Activated gamma-delta T cell treated with anti-CD3 and anti-CD28 coated beads, Interleukin-2, amount 50 U/mL, for 16 hours (primary cell): ENCODE results near the gene CGB7.
"Not testable (repeated sequence)": the region's sequence is repeated elsewhere in the genome, so short reads cannot be mapped to it uniquely, and the experiment has no call there.

Source experiments
- DNase-seq: peaks from one replicate; pipeline ENCODE4 v3.0.0-alpha.2; 2020; ENCODE audit warnings: low read depth

The CGB7 gene

DNA sequence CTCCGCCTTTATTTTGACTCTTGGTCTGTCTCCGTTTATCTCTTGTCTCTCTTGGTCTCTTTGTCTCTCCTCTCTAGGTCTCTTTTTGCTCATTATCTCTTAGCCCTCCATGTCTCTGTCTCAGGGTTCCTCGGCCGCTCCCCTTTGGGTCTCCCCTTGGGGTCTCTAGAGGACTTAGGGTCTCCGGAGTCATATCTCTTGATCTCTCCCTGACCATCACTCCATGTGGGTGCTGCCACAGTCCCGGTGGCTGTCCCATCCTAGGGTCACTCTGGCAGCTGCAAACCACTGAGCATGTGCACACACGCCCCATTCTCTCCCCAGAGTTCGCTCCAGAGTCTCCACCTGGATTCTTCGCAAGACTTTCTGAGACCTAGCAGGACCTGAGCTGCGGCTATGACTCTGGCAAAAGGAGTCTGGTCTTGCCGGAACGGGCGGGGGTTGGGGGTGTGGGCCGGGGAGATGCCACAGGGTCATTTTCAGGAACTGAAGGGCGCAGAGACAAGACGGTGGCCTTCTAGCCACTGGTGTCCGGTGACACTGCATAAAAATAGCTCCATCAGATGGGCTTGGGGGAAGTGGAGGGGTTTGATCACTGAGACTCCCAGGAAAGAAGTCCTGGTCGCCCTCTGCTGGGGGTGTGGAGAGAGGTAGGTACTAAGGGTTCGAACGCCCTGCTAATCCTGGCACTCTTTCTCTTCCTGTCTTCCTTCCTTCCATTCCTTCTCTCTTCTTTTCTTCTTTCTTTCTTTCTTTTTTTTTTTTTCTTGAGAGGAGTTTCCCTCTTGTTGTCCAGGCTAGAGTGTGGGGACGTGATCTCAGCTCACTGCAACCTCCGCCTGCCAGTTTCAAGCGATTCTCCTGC lies 16.2 kb upstream of the CGB7 start:
- no peak for DNase-seq

- DNase-seq = no peak
Measured at GRCh38 chr19:49071860-49072547, 14.5 kb upstream of the CGB7 start.

- no peak for DNase-seq
Measured at GRCh38 chr19:49070416-49070815, 12.9 kb upstream of the CGB7 start.

GRCh38 chr19:49069026-49069425 lies 11.5 kb upstream of the CGB7 start:
- no peak for DNase-seq

DNA sequence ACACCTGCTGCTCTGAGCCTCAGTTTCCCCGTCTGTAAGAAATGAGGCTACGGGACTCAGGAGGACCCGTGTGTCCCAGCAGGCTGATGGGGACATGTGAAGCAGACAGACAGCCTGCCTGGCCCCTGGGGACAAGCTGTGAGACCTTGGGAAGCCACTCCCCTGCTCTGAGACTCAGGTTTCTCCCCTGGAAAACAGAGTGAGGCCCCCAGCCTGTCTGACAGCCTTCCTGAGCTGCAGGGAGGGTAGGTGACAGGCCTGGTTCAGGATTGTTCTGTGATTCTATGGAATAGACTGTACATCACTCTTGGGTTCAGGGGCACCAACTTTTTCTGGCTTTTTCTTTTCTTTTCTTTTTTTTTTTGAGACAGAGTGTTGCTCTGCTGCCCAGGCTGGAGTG lies 10.0 kb upstream of the CGB7 start:
- DNase-seq = no peak

GRCh38 chr19:49065905-49066512 lies 8.5 kb upstream of the CGB7 start:
- no peak for DNase-seq

DNA sequence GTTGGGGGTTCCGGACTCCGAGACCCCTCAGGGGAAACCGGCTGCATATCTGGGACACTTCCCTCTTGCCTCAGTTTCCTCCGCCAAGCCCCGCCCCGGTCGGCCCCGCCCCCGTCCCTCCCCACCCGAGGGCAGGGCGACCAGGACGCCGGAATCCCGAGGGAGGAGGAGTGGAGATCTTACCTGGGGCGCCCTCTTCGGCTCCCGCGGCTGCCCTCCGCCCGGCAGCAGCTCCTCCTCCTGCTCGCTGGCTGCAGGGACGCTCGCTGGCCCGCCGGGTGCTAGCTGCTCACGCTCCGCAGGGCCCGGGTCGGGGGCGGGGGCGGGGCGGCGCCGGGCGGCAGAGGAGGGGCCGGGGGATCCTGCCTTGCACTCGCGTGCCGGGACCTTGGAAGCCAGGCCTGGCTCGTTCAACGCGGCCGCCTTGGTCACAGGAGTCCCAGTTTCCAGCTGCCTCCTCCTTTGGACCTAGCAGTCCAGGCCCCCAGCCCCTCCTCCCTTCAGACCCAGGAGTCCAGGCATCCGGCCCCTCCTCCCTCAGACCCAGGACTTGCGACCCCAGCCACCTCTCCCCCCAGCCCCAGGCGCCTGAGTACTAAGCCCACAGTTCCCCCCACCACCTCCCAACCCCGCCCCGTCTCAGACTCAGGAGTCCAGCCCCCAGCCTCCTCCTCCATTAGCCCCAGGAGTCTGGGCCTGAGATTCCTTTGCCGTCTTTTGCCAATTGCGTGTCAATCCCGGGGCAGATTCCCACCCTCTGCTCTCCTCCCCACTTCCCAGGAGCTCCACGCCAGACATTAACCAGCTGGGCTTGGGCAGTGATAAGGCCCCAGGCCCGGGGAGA lies 7.4 kb upstream of the CGB7 start, which contains the start of gene NTF4:
Gene NTF4, minus strand, starts transcription at position 51 of the 844 bp plus-strand sequence. CDS start 2,821 bp downstream, outside the sequence.
- no peak for DNase-seq

- no peak for DNase-seq
Measured at GRCh38 chr19:49064029-49064629, 6.6 kb upstream of the CGB7 start.

DNA sequence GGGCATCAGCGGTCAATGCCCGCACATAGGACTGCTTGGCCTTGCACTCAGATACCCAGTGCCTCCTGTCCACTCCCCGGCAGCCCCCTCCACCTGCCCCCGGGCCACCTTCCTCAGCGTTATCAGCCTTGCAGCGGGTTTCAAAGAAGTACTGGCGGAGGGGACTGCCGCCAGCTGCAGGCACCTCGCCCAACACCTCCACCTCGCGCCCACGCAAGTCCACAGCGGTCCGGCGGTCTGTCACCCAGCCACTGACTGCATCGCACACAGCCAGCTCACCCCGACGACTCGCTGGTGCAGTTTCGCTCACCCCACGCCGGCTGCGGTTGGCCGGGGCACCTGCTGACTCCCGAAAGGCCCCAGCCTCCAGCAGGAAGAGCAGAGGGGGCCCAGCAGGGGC lies 3.9 kb upstream of the CGB7 start:
- no peak for DNase-seq

- no peak for DNase-seq
Measured at GRCh38 chr19:49061000-49061399, 3.5 kb upstream of the CGB7 start.

DNA sequence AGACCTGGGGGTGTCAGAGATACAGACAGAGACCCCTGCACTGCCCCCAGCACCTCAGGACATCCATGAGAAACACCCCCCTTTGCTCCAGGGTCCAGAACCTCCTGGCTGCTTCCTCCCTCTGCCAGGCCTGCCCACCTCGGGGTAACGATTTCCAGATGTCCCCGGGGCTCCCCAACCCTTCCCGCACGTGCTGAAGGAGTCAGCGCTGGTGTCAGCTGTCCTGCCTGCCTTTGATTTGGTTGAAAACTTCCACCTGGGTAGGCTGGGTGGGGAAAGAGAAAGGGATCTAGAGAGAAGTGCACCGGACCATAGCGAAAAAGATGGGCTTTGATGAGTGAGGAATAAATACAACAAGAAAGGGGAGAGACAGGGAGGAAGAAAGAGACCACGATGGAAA lies 1.5 kb upstream of the CGB7 start:
- DNase-seq = no peak

GRCh38 chr19:49058562-49058961 lies 1.0 kb upstream of the CGB7 start:
- no peak for DNase-seq

GRCh38 chr19:49056902-49057596 lies 500 bp downstream of the CGB7 start:
- not testable (repeated sequence) for DNase-seq

DNA sequence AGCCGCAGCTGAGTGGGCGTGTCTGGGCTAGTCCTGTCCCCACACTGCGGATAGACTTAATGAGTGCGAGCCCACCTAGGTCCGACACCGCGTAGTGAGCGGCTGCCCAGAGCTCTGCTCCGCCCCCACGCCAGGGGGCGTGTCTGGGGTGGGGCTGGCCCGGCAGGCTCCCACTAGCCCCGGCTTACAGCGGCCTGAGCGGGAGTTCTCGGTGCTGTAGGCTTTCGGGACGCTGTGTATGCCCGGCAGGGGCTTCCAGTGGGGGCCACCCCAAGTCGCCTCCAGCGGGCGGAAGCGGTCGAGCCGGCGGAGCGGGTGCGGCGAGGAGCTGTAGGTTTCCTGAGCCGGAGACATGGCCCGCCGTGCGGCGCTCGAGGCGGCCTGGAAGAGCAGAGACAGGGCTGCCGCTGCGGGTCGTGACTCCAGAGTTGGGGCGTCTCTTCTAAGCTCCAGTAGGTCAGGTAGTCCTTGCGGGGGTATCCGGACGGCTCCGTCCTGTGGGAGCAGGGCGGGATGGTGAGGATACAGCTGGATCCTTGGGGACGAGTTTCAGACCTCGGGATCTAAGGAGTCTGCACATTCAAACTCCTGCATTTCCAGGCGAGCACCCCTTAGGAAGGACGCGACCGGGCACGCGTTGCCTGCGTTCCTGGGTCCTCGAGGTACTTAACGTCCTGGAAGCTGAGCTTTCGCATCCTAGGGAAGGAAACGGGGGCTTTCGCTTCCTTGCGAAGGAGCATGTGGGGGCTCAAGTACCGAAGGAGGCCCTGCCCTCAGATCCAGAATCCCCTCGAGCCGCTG lies 1.2 kb downstream of the CGB7 start:
- peak; percentile 20 for DNase-seq

- not testable (repeated sequence) for DNase-seq
Measured at GRCh38 chr19:49050376-49051033, 7.0 kb downstream of the CGB7 start.

- DNase-seq = not testable (repeated sequence)
Measured at GRCh38 chr19:49049834-49050233, 7.7 kb downstream of the CGB7 start.

DNA sequence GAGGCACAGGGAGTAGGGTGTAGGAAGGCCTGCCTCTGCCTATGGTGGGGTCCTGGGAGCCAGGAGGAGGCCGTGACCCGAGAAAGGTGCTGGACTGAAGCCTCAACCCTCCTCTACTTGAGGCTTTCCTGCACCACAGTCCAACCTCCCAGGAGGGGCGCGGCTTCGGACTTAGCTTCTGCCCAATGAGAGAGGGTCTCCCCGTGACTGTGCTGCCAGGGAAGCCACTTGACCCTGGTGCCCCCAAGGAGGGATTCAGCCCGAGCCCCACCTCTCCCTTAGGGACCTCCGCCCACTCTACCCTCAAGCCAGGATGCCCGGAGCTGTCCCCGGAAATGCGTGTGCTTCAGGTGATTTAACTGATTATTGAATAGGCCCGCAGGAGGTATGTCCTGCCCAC lies 8.5 kb downstream of the CGB7 start, which contains the start of gene CGB8:
Gene CGB8, minus strand, starts transcription at position 101 of the 400 bp plus-strand sequence. CDS start 372 bp downstream, outside the sequence.
- not testable (repeated sequence) for DNase-seq

GRCh38 chr19:49043548-49043947 lies 14.0 kb downstream of the CGB7 start, which contains the start of gene CGB5:
CGB5 (plus strand) TSS chr19:49043848; CDS start chr19:49044210, 362 bp downstream.
- not testable (repeated sequence) for DNase-seq

DNA sequence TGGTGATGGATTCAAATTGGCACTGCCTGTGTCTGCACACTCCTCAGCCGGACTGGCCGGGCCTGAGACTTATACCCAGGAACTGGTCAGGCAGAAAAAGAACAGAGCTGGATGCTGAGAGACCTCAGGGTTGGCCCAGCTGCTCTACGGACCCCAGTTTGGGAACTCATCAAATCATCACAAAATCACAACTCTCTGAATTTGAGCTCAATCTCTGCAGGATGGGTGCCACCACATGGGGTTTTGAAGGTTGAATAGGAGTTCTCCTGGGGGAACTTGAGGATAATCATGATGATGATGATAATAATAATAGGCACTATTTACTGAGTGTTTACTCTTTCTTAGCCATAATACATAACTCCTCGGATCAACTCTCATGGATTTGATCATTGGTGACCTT lies 14.9 kb downstream of the CGB7 start:
- not testable (repeated sequence) for DNase-seq
